GM15510 (cell line): ENCODE measurements around the gene VBP1.

Experiments
- POLR2A ChIP-seq: IDR thresholded peaks from 3 replicates; pipeline ENCODE4 v1.6.1; 2011; ENCODE audit warnings: borderline replicate concordance; ENCODE audit not compliant: insufficient read length; ENCODE audit errors: extremely low read depth

The VBP1 gene, protein sequence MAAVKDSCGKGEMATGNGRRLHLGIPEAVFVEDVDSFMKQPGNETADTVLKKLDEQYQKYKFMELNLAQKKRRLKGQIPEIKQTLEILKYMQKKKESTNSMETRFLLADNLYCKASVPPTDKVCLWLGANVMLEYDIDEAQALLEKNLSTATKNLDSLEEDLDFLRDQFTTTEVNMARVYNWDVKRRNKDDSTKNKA

DNA sequence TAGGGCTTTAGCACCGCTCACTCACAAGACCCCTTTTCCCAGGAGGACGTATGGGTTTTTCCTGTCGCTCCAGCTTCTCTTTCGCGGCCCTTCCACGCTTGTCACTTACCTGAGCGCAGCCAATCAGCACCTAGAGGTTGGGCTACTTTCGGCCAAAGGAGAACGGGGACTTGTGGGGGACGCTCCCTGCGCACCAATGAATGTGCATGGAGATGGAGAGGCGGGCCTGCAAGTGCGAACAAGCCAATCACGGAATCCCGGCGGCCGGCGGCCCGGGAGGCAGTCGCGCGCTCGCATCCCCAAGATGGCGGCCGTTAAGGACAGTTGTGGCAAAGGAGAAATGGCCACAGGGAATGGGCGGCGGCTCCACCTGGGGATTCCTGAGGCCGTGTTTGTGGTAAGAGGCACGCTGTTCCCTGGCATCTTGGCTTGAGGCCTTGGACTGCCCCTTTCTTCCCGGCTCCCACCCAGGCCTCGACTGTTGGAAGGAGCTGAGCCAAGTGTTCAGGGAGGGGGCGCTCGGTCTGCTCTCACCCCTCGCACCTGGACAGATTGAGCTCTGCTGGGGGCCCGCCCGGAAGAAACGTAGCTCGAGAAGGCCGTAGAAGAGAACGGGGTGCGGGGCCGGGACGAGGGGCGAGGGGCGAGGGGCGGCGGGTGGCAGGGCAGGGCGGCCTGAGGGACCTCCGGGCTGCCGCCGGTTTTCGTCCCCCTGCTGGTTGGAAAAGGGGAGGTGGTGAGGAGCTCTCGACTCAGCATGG, at the start of gene VBP1:
VBP1 (plus strand) TSS at position 282 of the 761 bp plus-strand sequence; CDS start at position 305, 23 bp downstream.
- peak; percentile 60 for TF ChIP-seq POLR2A

DNA sequence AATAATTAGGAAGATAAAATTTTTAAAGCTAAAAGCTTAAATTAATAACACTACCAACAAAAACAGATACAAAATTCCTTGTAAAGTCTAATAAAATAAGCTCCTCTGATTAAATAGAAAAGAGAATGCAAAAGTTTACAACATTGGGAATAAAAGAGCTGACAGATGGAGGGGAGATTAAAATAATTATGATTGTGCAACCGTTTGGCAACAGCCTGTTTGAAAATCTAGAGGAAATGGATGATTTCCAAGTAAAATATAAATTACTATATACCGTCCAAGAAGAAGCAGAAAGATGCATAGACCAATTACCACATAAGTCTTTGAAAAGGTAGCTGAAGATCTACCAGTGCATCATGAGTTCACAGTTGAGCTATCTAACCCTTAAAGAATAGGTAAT, 46.4 kb upstream of the VBP1 start:
- no peak for TF ChIP-seq POLR2A

DNA sequence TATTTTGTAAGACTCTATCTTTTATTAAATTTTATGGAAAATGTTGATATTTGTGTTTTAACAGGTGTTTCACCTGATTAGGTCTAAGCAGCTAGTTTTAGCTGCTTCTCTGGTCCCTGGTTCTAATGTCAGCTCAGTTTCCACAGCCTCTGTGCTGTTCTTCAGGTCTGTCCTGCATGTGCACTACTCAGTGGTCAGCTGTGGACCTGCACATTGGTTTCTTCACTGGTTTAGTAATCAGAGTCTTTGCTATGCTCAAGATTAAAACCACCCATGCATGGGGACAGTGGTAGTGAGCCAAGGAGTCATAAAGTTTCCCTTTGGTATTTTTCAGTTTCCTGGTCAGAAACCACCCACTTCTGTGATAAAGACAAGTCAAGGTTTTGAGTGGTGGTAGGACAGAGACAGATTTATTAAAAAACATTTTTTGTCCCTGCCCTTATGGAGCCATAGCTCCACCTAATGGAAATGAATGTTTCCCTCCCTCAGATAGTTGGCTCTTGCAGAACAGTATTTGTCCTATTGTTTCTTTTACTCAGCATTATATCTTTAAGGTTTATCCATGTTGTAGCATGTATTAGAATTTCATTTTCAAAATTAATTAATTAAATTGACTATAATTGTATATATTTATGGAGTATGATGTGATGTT, 36.8 kb upstream of the VBP1 start:
- TF ChIP-seq POLR2A = no peak

DNA sequence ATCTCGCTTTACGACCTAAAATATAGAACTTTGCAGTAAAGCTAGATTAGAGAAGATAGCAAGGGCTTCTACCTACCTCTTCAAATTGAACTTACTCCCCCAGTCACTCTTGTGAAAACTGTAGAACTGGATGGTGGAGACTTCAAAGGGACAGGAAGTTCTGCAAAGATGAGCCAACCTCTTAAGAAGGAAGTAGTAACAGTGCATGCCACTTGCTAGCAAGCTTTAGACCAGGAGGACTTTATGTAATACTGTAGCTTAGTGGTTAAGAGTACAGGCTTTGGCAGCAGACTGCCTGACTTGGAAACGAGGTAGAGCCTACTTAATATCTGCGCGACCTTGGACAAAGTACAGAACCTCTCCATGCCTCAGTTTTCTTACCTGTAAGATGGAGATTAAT, 27.5 kb upstream of the VBP1 start:
- no peak for TF ChIP-seq POLR2A

DNA sequence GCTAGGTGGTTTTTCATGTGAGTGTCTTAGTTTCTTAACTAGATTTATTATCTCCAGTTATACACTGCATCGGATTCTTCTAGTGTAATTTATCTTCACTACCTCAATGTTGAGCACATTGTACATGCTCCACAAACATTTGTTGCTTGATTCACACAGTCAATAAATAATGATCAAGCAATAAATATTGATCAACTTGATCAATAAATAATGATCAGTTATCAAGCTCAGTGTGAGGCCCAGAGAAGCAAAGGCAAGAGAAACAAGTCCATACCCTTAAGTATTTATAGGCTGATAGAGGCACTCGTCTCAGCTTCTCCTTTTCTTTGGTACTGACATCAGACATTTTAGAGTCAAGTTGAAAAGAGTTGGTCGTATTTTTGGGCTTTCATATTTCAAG, 5.1 kb upstream of the VBP1 start:
- no peak for TF ChIP-seq POLR2A

DNA sequence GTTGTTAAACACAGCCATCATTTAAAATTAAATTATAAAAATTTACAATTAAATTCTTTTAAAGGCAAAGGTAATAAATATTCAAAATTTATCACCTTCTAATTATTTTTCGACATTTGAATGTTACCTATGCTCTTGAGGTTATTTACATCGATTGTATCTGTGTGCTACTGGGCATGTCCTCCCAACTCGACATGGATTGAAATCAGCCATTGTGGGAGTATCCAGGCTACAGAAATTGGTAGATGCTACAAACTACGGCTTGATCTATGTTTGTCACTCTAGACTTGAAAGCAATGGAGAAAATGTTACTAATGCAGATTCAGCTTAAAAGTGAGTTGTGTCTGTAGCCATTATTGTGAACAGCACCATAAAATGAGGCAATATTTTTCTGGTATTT, 2.5 kb upstream of the VBP1 start:
- no peak for TF ChIP-seq POLR2A

DNA sequence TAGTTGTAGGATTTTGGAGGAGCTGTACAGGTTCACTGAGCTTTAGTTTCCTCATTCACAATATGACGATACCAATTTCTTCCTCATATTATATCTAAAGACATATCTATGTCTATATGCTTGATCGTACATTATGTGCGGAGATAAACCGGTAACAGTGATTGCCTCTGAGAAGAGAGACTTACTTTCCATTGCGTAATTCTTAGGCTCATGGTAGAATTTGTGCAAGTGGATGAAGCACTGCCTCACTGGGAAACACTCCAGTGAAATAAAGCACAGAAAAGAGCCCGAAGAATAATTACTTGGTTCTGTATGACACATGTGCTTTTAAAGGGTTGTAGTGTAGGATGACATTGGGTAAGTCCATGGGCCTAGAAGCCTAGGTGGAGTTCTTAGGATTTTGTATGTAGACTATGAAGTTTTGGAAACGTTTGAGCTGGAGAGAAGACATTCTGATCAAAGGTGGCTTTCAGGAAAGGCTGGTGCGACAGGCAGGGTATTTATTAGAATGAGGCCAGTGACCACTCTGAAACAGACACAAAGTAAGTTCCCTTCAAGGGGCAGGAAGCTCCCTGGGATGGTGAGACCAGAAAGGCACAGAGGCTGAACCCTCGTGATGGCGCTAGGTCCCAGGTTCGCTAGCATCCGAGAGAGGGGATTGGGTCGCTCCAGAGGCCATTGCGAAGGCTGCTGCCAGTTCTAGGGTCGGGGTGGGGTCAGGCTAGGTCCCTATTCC, 649 bp upstream of the VBP1 start:
- TF ChIP-seq POLR2A = no peak

DNA sequence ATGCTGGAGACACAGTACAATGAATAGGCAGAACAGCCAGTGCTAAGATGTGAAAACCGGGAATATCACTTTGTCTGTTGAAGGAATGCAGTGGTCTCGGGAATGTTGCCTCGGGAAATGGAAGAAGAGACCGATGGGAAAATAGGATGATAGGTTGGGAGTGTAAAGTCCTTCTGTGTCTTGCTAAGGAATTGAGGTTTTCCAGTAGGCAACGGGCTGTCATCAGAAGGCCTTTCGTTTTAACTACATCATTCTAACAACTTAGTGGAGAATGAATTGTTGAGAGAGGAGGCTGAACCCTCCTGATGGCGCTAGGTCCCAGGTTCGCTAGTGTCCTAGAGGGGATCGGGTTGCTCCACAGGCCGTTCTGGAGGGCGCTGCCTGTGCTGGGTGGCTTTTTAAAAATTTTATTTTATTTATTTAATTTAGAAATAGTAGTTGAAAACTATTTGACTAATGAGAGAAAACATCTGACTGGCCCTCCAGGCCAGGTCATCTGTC, 730 bp downstream of the VBP1 start:
- TF ChIP-seq POLR2A = no peak

DNA sequence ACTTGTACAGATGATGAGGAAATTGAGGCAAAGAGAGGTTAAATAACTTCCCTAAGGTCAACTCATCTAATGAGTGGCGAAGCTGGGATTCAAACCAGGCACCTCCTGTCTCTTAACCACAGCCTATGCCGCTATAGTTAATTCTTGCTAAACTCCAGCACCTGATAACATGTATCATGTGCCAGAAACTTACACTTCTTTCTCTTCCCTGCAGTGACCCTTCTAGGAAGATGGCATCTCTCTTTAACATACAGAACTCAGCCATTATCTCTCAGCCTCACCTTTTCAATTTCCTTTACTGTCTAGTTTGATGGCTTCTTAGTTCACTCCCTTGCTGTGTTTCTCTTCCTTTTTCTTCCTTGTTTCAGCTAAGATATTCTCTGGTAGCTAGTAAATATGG, 2.5 kb downstream of the VBP1 start:
- TF ChIP-seq POLR2A = no peak

DNA sequence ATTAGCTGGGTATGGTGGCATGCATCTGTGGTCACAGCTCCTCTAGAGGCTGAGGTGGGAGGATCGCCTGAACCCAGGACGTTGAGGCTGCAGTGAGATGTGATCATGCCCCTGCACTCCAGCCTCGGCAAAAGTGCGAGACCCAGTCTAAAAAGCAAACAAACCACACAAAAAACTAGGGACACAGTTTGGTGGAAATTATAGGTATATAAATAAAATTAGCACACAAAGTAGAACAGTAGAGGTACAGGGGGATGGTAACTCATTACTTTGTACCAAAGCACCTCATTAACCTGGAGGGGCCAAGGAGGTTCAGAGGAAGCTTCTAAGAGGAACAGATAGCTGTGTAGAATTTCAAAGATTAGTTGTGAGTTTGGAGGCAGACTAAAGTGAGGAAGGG, 5.1 kb downstream of the VBP1 start:
- TF ChIP-seq POLR2A = no peak

DNA sequence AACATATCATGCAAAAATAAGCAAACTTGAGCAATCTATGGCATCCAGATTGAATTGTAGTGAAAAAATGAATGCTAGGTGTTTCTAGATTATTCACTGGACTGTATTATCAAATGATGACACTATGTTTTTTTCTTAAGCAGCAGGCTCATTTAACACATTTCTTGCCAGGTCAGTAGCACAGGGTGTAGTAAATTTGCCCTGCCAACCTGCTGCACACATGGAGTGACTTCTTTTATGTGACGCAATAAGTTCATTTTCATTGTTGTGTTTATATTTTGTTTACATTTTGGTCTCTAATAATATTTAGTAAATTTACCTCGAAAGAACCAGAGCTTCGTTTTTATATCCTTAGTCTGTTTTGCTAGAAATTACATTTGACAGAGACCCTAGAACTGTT, 9.5 kb downstream of the VBP1 start:
- TF ChIP-seq POLR2A = no peak

DNA sequence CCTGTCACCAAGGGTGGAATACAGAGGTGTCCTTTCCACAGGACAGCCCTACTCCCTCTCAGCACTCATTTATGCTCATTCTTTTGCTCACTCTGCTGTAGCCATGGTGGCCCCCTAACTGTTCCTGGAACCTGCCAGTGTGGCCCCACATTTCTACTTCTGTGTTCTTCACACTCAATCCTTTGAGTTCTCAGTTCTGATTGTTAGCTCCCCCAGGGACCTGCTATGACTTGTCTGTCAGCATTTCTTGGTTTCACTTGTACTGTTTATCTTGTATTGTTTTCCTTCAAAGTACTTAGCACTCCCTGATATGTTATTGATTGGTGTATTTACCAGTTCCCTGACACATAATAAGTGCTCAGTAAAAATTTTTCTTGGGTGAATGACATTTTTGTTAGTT, 14.9 kb downstream of the VBP1 start:
- no peak for TF ChIP-seq POLR2A

DNA sequence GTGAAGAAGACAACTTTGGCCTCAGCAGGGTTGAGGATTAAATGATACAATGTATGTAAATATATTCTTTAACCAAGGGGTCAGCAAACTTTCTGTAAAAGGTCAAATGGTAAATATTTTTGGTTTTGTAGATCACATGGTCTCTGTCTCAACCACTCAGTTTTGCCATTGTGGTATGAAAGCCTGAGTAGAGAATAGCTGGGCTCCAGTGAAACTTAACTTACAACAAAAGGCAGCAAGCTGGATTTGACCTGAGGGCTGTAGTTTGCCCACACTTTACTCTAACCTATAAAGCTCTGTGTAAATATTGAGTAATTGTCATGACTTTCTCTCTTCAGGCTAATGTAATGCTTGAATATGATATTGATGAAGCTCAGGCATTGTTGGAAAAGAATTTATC, 19.6 kb downstream of the VBP1 start:
- TF ChIP-seq POLR2A = no peak

DNA sequence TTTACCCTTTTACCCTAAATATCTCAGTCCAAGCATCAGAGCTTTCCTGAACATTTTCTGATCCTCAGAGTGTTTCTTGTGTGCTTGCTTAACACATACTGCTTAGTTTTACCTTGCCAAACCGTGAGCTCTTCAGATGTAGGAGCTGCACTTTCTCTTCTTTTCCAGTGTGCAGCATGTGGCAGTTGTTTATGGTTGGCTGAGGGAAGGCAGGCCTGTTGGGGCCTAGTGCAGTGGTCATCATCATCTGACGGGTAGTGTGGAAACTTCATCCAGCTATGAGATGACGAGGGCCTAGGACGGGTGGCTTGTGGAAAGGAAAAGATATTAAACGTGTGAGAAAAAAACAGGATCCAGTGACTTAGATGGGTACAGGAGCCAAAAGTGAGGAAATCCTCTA, 21.5 kb downstream of the VBP1 start:
- TF ChIP-seq POLR2A = no peak

DNA sequence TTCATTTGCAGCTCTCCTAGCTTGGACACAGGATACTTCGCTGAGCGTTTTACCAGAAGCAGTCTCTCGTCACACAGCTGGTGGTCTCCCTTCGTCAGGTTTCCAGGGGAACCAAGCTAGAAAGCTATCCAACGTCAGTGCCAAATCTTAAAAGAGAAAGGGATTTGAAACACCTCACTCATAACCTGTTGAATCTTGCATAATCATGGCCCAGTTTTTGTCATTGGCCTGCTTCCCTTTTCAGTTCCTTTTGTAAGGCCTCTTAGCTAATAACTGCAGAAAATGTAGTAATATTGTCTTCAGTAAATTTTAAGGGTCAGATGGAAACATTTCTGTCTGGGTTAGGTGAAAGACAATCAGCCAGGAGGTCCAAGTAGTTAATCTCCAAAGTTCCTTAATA, 26.0 kb downstream of the VBP1 start:
- no peak for TF ChIP-seq POLR2A

DNA sequence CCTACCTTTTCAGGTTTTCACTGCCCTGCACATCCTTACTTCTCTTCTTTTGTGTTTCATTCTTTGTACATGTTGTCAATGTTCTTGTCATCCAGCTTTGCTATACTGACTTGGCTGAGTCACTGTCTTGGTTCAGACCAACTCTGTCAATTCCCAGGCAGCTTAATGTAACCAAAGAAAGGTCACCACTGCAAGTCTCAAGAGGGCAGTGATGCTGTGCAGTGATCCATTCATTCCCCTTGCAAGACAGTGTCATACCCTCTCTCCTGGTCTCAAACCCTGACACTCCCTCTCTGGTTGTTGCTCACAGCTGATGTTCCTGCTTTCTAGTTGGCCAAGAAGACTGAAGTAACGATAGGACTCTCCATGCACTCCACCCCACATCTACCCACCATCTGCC, 30.5 kb downstream of the VBP1 start:
- TF ChIP-seq POLR2A = no peak

DNA sequence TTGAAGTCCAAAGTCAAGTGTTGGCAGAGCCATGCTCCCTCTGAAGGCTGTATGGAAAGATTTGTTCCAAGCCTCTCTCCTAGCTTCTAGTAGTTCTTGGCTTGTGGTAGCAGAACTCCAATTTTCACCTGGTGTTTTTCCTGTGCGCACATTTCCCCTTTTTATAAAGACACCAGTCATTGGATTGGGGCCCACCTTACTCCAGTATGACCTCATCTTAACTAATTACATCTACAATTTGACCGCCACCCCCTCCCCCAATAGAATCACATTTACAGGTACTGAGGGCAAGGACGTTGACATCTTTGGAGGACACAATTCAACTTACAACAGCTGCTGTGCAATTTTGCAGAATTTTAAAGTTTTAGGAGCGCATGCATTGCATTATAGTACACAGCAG, 31.2 kb downstream of the VBP1 start:
- no peak for TF ChIP-seq POLR2A
